ENCODE results near the gene GOLT1B.

DNA sequence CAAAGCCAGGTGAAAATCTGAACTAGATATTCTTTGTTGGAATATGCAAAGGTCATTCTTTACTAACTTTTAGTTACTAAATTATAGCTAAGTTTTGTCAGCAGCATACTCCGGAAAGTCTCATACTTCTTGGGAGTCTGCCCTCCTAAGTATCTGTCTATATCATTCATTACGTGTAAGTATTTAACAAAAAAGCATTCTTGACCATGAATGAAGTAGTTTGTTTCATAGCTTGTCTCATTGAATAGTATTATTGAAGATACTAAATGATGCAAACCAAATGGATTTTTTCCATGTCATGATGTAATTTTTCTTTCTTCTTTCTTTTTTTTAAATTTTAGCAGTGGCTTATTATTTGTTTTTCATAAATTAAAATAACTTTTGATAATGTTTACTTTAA, 14.7 kb downstream of the GOLT1B start:
- TF ChIP-seq, protein P1, sequence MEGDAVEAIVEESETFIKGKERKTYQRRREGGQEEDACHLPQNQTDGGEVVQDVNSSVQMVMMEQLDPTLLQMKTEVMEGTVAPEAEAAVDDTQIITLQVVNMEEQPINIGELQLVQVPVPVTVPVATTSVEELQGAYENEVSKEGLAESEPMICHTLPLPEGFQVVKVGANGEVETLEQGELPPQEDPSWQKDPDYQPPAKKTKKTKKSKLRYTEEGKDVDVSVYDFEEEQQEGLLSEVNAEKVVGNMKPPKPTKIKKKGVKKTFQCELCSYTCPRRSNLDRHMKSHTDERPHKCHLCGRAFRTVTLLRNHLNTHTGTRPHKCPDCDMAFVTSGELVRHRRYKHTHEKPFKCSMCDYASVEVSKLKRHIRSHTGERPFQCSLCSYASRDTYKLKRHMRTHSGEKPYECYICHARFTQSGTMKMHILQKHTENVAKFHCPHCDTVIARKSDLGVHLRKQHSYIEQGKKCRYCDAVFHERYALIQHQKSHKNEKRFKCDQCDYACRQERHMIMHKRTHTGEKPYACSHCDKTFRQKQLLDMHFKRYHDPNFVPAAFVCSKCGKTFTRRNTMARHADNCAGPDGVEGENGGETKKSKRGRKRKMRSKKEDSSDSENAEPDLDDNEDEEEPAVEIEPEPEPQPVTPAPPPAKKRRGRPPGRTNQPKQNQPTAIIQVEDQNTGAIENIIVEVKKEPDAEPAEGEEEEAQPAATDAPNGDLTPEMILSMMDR (IDR thresholded peaks at IDR 0.05), result no peak
- TF ChIP-seq POLR2A (IDR thresholded peaks at IDR 0.05), result no peak
